HepG2 (cell line): ENCODE data around the gene ITCH. TPM values are rescaled to one million over a fixed set of nuclear protein-coding genes. Genes with fewer than 3 reads are reported as not detected.
A peak's percentile ranks its signal among the peaks of the same experiment; 100 is the strongest.

Experiments used
- ATAC-seq: fragments of 200-7000 bp; cut with Tn5 transposase; 3 replicates; pipeline ENCODE4 v1.9.1; 2020; ENCODE audit warnings: mild to moderate bottlenecking, moderate library complexity
- BruUV-seq: library from RNA; stranded (reverse); fragments of 400-500 nt; replicated peaks from 2 replicates; lab custom pipeline; 2021; lab: Mats Ljungman, UMichigan
- CTCF ChIA-PET: fragments of 300-600 bp; formaldehyde crosslinking; extraction: SDS; loops from one replicate; lab custom pipeline; 2021; ENCODE audit warnings: low total read pairs, inconsistent platforms, low intra/inter-chr PET ratio; lab: Yijun Ruan, JAX
- POLR2A ChIA-PET: fragments of 350-600 bp; sonication (Branson Sonifier 250); formaldehyde crosslinking; loops from one replicate; lab custom pipeline; 2020; ENCODE audit warnings: antibody characterized with exemption, inconsistent platforms; lab: Yijun Ruan, JAX
- DNase-seq: peaks from one replicate; pipeline ENCODE4 v3.0.0-alpha.2; 2015; ENCODE audit warnings: low spot score
- FAIRE-seq: peaks from 3 replicates; lab custom pipeline; 2011; peaks lifted over from hg19 to GRCh38; lab: Jason Lieb, UNC
- H2AFZ ChIP-seq: one replicate; pipeline ENCODE4 v1.6.1; 2011; ENCODE audit warnings: low read length, inconsistent platforms
- H3K27ac ChIP-seq: fragments of 300-600 bp; 3 replicates; pipeline ENCODE4 v1.8.0; 2011; ENCODE audit warnings: mixed run types, mild to moderate bottlenecking, mixed read lengths, low read length, inconsistent platforms; ENCODE audit not compliant: insufficient read depth; ENCODE audit errors: extremely low read length
- H3K27me3 ChIP-seq, 2 experiments: fragments of 200-600 bp in 1 of 2; 2 replicates in 1 of 2; 3 replicates in 1 of 2; pipeline versions ENCODE4 v1.6.0 to v1.8.0; 2011; ENCODE audit warnings: low read length in 2 of 2, mild to moderate bottlenecking in 2 of 2, moderate library complexity in 2 of 2, inconsistent platforms in 1 of 2; ENCODE audit not compliant: insufficient read depth in 2 of 2, control insufficient read depth in 1 of 2
- H3K36me3 ChIP-seq, 2 experiments: fragments of 200-600 bp in 1 of 2; replicated peaks in 1 of 2; 2 replicates in 1 of 2; 3 replicates in 1 of 2; pipeline versions ENCODE4 v1.5.1 to v1.8.0; 2011; ENCODE audit warnings: low read length in 2 of 2, inconsistent platforms in 1 of 2; ENCODE audit not compliant: insufficient read depth in 2 of 2, control insufficient read depth in 1 of 2
- H3K4me1 ChIP-seq: 2 replicates; pipeline ENCODE4 v1.5.1; 2012; ENCODE audit warnings: low read length, inconsistent platforms; ENCODE audit not compliant: insufficient read depth
- H3K4me2 ChIP-seq: 2 replicates; pipeline ENCODE4 v1.6.0; 2011; ENCODE audit warnings: low read depth, low read length, inconsistent platforms
- H3K4me3 ChIP-seq, 3 experiments: fragments of 200-600 bp in 1 of 3; sonication (generic), shearing (Covaris generic) in 1 of 3; replicated peaks in 1 of 3; 2 replicates each; pipeline ENCODE4 v1.5.1; 2011 to 2016; ENCODE audit warnings: low read length in 3 of 3, inconsistent platforms in 2 of 3, low read depth in 2 of 3, mild to moderate bottlenecking in 2 of 3, control low read depth in 1 of 3, mixed read lengths in 1 of 3; ENCODE audit not compliant: insufficient read depth in 1 of 3
- H3K79me2 ChIP-seq: one replicate; pipeline ENCODE4 v1.6.1; 2011; ENCODE audit warnings: low read length, inconsistent platforms; ENCODE audit not compliant: insufficient read depth
- H3K9ac ChIP-seq: 2 replicates; pipeline ENCODE4 v1.6.0; 2011; ENCODE audit warnings: mild to moderate bottlenecking, low read depth, low read length, inconsistent platforms; ENCODE audit not compliant: insufficient read depth
- H3K9me3 ChIP-seq: 2 replicates; pipeline ENCODE4 v1.5.1; 2012; ENCODE audit warnings: mild to moderate bottlenecking, low read length
- H4K20me1 ChIP-seq: 2 replicates; pipeline ENCODE4 v1.6.0; 2011; ENCODE audit warnings: inconsistent platforms, mild to moderate bottlenecking, low read length, moderate library complexity; ENCODE audit not compliant: insufficient read depth
- KLF16 ChIP-seq, 2 experiments: sonication (generic) in 1 of 2; formaldehyde crosslinking in 1 of 2; IDR thresholded peaks; 2 replicates each; pipeline versions ENCODE4 v1.6.1 to v1.8.0; 2016 to 2023; ENCODE audit warnings: missing genetic modification reagents in 2 of 2, missing compliant biosample characterization in 1 of 2
- ZBTB33 ChIP-seq: sonication (generic); formaldehyde crosslinking; IDR thresholded peaks from 2 replicates; pipeline ENCODE4 v1.4.0; 2020; ENCODE audit warnings: missing genetic modification reagents
- ZMYM2 ChIP-seq: sonication (generic); formaldehyde crosslinking; IDR thresholded peaks from 2 replicates; pipeline ENCODE4 v1.8.0; 2022; ENCODE audit warnings: mild to moderate bottlenecking, missing genetic modification reagents
- ZNF510 ChIP-seq: sonication (generic); formaldehyde crosslinking; IDR thresholded peaks from 2 replicates; pipeline ENCODE4 v1.4.0; 2020; ENCODE audit warnings: low read depth, mild to moderate bottlenecking, missing genetic modification reagents
- ZSCAN12 ChIP-seq: sonication (generic); formaldehyde crosslinking; IDR thresholded peaks from 2 replicates; pipeline ENCODE4 v1.9.0; 2021; ENCODE audit warnings: mild to moderate bottlenecking, missing genetic modification reagents
- WGBS: methylation state at CpG from one replicate; pipeline ENCODE4 v1.1.6; 2017; ENCODE audit warnings: low lambda C conversion rate; 5-methylcytosine and 5-hydroxymethylcytosine counted together
- in situ Hi-C: cut with HindIII; loops from 2 replicates; pipeline ENCODE4 v1.10.0; 2017; ENCODE audit warnings: low pct_unique_long_range_greater_than_20kb; ENCODE audit not compliant: extremely low pct_ligation_motif_present
- intact Hi-C: fragments of 100-400 bp; cut with micrococcal nuclease; formaldehyde crosslinking; loops from one replicate; pipeline ENCODE4 v1.10.0; 2022; ENCODE audit not compliant: unreplicated experiment
- polyA plus RNA-seq, 8 experiments: library from polyadenylated mRNA; depleted of rRNA in 3 of 8; stranded (reverse) in 7 of 8; unstranded in 1 of 8; fragments of >200 nt; fragmentation: Illumina TruSeq in 4 of 8; extraction: Trizol in 4 of 8; gene quantifications; 2 replicates each; pipeline versions ENCODE4 v1.2.1 to v1.2.3, GENCODE V29; 2011 to 2016; ENCODE audit warnings: low read depth in 4 of 8, missing spikeins in 1 of 8, mixed read lengths in 1 of 8; ENCODE audit not compliant: insufficient read depth in 1 of 8
- total RNA-seq, 5 experiments: library from RNA; depleted of rRNA; stranded (reverse); fragments of >200 nt; fragmentation: Illumina TruSeq; extraction: Trizol; gene quantifications; 2 replicates each; pipeline ENCODE4 v1.2.3, GENCODE V29; 2016; ENCODE audit warnings: low read depth in 1 of 5
- TF ChIP-seq, protein P1 (sequence below): sonication (generic); formaldehyde crosslinking; IDR thresholded peaks from 2 replicates; pipeline ENCODE4 v1.5.0; 2020; ENCODE audit warnings: mild to moderate bottlenecking, missing genetic modification reagents

Gene ITCH
- total and polyA plus RNA-seq, 2 of the 13 experiments (the other 11 are each of a cell fraction or from before 2014, with no cell fraction given) = 20.5 to 112 TPM

GRCh38 chr20:34539756-34540155 is 176.7 kb downstream of the ITCH start:
- FAIRE-seq (no peak), DNase-seq (no peak), ATAC-seq (no peak)
- ChIA-PET CTCF (interaction anchor here (1.6 kb wide), 1 partner anchor 229 kb away, joined by 21 read pairs; no protein-coding TSS in a partner anchor), POLR2A (no interaction called here)
- in situ Hi-C loops (loop anchor here (5.0 kb wide), 1 partner anchor 173 kb away; no protein-coding TSS in a partner anchor), intact Hi-C loops (loop anchor here (5.0 kb wide), 1 partner anchor 168 kb away; no protein-coding TSS in a partner anchor)
- peaks cover 19% of the 10 kb centered on the region for H3K4me1 ChIP-seq
- H3K9ac ChIP-seq = no peak overlapping the region
- no peaks in the 10 kb centered on the region for H3K9me3 ChIP-seq
- H3K4me3 ChIP-seq = no peak overlapping the region
- H3K27me3 ChIP-seq = no peaks in the 10 kb centered on the region
- WGBS = 96% methylated on average over 8 of the region's 8 CpGs
- no peak overlapping the region for H3K4me2 ChIP-seq
- BruUV-seq = no TSS peak
- H3K79me2 ChIP-seq = no peaks in the 10 kb centered on the region
- no peak overlapping the region for H2AFZ ChIP-seq
- TF ChIP-seq, protein P1, sequence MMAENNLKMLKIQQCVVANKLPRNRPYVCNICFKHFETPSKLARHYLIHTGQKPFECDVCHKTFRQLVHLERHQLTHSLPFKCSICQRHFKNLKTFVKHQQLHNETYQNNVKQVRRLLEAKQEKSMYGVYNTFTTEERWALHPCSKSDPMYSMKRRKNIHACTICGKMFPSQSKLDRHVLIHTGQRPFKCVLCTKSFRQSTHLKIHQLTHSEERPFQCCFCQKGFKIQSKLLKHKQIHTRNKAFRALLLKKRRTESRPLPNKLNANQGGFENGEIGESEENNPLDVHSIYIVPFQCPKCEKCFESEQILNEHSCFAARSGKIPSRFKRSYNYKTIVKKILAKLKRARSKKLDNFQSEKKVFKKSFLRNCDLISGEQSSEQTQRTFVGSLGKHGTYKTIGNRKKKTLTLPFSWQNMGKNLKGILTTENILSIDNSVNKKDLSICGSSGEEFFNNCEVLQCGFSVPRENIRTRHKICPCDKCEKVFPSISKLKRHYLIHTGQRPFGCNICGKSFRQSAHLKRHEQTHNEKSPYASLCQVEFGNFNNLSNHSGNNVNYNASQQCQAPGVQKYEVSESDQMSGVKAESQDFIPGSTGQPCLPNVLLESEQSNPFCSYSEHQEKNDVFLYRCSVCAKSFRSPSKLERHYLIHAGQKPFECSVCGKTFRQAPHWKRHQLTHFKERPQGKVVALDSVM (CRISPR knock-in tag) = peak; percentile 50; the same call in 1 of the 2 replicates
- TF ChIP-seq ZMYM2 (CRISPR knock-in tag) = no peak
- no peak for TF ChIP-seq ZSCAN12 (CRISPR knock-in tag)
- no peak for TF ChIP-seq ZNF510
- no peak for TF ChIP-seq KLF16 (CRISPR knock-in tag; IDR thresholded peaks at IDR 0.05)
- TF ChIP-seq ZBTB33 (CRISPR knock-in tag) = peak; percentile 60
- H3K27ac ChIP-seq = no peak overlapping the region
- H4K20me1 ChIP-seq = peaks cover 4% of the 10 kb centered on the region; the same call in 1 of the 2 replicates
- peaks cover 45 to 70% of the 10 kb centered on the region in 2 experiments for H3K36me3 ChIP-seq
